NCI-H345 (cell line): ENCODE measurements around the gene CAV2.
A peak's percentile ranks its signal among the peaks of the same experiment; 100 is the strongest.

Source experiments
- DNase-seq: peaks from one replicate; lab custom pipeline; 2025; lab: John Stamatoyannopoulos, UW

CAV2 gene

GRCh38 chr7:116547347-116547746, 47.8 kb downstream of the CAV2 start:
- no peak for DNase-seq

DNA sequence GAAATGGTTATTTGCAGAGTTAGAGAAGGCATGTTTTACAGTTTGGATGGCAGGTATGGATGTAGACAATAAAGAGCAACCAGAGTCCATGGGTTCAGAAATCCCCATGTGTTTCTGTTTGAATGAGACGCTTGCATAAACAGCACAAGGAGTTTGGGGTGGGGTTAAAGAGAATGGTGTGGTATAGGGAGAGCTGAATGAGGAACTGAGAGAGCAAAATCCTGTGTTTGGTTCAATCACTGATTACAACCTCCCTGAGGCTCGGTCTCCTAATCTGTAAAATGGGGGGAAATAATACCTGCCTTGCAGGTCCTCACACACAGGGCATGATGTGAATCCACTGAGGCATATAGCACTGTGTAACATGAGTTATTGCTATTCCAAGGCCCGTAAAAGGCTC, 49.0 kb downstream of the CAV2 start:
- DNase-seq: no peak

GRCh38 chr7:116549370-116549769, 49.8 kb downstream of the CAV2 start:
- DNase-seq: no peak

- DNase-seq: no peak
Observed at GRCh38 chr7:116551692-116552091, 52.2 kb downstream of the CAV2 start.

DNA sequence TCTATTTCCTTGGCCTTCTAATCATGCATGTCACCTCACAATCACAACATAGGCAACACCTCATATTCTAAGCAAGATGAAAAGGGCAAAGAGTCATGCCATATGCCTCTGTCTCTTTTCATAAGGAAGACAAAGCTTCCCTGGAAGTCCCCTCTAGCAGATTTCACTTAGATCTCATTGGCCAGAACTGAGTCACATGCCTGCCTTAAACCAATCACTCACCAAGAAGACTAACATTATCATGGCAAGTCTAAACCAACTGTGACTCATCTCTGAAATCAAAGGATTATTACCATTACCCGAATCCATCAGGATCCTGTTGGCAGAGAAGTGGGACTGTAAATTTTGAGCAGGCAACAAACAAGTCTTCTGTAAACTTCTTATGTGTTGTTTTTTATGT, 53.1 kb downstream of the CAV2 start:
- DNase-seq: no peak

- DNase-seq: no peak
Observed at GRCh38 chr7:116553168-116553964, 53.8 kb downstream of the CAV2 start.

DNA sequence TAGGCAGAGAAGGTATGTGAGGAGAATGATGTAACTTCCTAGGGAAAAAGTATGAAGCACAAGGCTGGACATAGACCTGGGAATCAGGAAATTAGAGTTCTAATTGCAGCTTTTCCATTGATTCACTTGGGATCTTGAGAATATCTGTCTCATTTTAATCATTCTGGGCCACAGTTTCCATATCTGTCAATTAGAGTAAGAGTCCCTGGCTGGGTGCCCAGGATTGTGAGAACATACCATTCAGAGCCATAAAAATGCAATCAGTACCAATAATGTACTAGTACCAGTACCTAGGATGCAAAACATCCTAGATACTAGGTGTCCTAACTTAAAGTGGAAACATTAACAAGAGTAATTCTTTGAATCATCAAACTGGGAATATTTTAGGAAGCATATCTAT, 54.9 kb downstream of the CAV2 start:
- peak; percentile 2 for DNase-seq

DNA sequence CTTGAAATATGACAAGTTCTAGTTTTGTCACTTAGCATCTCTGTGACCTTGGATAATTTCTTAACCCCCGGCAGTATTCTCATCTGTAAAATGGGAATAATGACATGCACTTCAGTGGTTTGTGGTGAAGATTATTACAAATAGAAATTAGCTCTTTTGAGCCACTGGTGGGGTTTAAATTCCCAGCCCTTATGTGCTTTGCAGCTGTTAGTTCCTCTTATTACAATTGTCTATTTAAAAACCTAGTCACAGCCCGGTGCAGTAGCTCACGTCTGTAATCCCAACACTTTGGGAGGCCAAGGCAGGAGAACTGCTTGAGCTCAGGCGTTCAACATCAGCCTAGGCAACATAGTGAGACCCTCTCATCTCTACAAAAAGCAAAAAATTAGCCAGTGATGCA, 55.4 kb downstream of the CAV2 start:
- DNase-seq: no peak

- no peak for DNase-seq
Observed at GRCh38 chr7:116557066-116557585, 57.6 kb downstream of the CAV2 start.

DNA sequence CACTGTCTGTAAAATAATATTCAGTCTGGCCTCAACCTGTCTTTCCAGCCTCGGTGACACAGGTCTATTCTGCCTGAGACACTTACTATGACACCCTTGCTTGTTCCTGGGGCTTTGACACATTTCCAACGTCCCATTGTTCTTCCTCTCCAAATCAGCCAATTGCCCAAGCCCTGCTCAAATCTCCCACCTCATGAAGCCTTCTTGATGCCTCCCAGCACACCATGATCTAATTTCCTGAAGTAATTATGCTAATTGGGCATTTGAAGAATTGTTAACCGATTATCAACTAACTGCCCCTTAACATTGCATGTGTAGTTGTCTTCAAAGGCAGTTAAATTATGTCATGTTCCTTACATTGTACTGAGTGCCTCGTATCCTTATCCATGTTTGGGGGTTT, 58.4 kb downstream of the CAV2 start:
- DNase-seq: no peak
